Measurements from ENCODE around the gene DCLRE1B.

The DCLRE1B gene

DNA sequence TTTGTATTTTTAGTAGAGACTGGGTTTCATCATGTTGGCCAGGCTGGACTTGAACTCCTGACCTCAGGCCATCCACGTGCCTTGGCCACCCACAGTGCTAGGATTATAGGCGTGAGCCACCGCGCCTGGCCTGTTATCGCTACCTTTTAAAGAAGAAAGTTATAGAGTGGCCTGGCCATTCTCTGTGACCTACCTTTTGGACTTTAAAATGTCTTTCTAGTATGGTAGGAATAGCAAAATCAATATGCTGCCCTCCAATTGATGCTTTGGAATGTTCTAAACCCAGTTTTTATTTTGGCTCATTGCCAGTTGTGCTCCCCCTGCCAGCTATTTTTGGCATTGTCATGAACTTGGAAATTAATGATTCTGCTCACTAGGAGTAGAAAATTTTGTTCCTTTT, 43.9 kb downstream of the DCLRE1B start:
- TF ChIP-seq ZNF558 (tag by site-specific recombination; IDR thresholded peaks at IDR 0.05) (no peak), ZNF660 (tag by site-specific recombination; IDR thresholded peaks at IDR 0.05) (peak; percentile 50; the same call in 1 of the 2 replicates), ZNF621 (tag by site-specific recombination; IDR thresholded peaks at IDR 0.05) (no peak), GLIS1 (tag by site-specific recombination; IDR thresholded peaks at IDR 0.05) (no peak), ZNF223 (tag by site-specific recombination; IDR thresholded peaks at IDR 0.05) (no peak), ZNF202 (tag by site-specific recombination; IDR thresholded peaks at IDR 0.05; ENCODE audit: borderline replicate concordance) (no peak), KLF10 (tag by site-specific recombination; IDR thresholded peaks at IDR 0.05) (0 out of 2 replicates have a peak, but pooled peaks have one; percentile 32), ZNF776 (tag by site-specific recombination; IDR thresholded peaks at IDR 0.05; ENCODE audit: borderline replicate concordance) (no peak), GLI2 (tag by site-specific recombination; IDR thresholded peaks at IDR 0.05; ENCODE audit: borderline replicate concordance, low read depth) (no peak), ZNF549 (tag by site-specific recombination; IDR thresholded peaks at IDR 0.05) (0 out of 2 replicates have a peak, but pooled peaks have one; percentile 19)
- TF ChIP-seq, protein P1, sequence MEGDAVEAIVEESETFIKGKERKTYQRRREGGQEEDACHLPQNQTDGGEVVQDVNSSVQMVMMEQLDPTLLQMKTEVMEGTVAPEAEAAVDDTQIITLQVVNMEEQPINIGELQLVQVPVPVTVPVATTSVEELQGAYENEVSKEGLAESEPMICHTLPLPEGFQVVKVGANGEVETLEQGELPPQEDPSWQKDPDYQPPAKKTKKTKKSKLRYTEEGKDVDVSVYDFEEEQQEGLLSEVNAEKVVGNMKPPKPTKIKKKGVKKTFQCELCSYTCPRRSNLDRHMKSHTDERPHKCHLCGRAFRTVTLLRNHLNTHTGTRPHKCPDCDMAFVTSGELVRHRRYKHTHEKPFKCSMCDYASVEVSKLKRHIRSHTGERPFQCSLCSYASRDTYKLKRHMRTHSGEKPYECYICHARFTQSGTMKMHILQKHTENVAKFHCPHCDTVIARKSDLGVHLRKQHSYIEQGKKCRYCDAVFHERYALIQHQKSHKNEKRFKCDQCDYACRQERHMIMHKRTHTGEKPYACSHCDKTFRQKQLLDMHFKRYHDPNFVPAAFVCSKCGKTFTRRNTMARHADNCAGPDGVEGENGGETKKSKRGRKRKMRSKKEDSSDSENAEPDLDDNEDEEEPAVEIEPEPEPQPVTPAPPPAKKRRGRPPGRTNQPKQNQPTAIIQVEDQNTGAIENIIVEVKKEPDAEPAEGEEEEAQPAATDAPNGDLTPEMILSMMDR (tag by site-specific recombination; IDR thresholded peaks at IDR 0.05), result 0 out of 2 replicates have a peak, but pooled peaks have one; percentile 8
- TF ChIP-seq, protein P2, sequence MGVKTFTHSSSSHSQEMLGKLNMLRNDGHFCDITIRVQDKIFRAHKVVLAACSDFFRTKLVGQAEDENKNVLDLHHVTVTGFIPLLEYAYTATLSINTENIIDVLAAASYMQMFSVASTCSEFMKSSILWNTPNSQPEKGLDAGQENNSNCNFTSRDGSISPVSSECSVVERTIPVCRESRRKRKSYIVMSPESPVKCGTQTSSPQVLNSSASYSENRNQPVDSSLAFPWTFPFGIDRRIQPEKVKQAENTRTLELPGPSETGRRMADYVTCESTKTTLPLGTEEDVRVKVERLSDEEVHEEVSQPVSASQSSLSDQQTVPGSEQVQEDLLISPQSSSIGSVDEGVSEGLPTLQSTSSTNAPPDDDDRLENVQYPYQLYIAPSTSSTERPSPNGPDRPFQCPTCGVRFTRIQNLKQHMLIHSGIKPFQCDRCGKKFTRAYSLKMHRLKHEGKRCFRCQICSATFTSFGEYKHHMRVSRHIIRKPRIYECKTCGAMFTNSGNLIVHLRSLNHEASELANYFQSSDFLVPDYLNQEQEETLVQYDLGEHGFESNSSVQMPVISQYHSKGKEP (tag by site-specific recombination; IDR thresholded peaks at IDR 0.05), result 0 out of 2 replicates have a peak, but pooled peaks have one; percentile 42
- TF ChIP-seq, protein P3, sequence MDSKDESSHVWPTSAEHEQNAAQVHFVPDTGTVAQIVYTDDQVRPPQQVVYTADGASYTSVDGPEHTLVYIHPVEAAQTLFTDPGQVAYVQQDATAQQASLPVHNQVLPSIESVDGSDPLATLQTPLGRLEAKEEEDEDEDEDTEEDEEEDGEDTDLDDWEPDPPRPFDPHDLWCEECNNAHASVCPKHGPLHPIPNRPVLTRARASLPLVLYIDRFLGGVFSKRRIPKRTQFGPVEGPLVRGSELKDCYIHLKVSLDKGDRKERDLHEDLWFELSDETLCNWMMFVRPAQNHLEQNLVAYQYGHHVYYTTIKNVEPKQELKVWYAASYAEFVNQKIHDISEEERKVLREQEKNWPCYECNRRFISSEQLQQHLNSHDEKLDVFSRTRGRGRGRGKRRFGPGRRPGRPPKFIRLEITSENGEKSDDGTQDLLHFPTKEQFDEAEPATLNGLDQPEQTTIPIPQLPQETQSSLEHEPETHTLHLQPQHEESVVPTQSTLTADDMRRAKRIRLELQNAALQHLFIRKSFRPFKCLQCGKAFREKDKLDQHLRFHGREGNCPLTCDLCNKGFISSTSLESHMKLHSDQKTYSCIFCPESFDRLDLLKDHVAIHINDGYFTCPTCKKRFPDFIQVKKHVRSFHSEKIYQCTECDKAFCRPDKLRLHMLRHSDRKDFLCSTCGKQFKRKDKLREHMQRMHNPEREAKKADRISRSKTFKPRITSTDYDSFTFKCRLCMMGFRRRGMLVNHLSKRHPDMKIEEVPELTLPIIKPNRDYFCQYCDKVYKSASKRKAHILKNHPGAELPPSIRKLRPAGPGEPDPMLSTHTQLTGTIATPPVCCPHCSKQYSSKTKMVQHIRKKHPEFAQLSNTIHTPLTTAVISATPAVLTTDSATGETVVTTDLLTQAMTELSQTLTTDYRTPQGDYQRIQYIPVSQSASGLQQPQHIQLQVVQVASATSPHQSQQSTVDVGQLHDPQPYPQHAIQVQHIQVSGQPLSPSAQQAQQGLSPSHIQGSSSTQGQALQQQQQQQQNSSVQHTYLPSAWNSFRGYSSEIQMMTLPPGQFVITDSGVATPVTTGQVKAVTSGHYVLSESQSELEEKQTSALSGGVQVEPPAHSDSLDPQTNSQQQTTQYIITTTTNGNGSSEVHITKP (tag by site-specific recombination; IDR thresholded peaks at IDR 0.05), result peak; percentile 22; the same call in 1 of the 2 replicates
- TF ChIP-seq, protein P4, sequence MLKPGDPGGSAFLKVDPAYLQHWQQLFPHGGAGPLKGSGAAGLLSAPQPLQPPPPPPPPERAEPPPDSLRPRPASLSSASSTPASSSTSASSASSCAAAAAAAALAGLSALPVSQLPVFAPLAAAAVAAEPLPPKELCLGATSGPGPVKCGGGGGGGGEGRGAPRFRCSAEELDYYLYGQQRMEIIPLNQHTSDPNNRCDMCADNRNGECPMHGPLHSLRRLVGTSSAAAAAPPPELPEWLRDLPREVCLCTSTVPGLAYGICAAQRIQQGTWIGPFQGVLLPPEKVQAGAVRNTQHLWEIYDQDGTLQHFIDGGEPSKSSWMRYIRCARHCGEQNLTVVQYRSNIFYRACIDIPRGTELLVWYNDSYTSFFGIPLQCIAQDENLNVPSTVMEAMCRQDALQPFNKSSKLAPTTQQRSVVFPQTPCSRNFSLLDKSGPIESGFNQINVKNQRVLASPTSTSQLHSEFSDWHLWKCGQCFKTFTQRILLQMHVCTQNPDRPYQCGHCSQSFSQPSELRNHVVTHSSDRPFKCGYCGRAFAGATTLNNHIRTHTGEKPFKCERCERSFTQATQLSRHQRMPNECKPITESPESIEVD (tag by site-specific recombination; IDR thresholded peaks at IDR 0.05), result peak; percentile 46; the same call in 1 of the 2 replicates
- ChIA-PET CTCF (interaction anchor here (0.7 to 1.4 kb wide), 7 partner anchors 10 to 877 kb away, joined by 3 to 5 read pairs (median 3); partner anchors contain the start of gene OLFML3), POLR2A (interaction anchor here (0.7 kb wide), 1 partner anchor 18 kb away, joined by 3 read pairs; no protein-coding TSS in a partner anchor)
- Histone ChIP-seq H3K27ac (ENCODE audit: extremely low read depth, low read depth, low read length) (no peak overlapping the region), H3K4me3 (ENCODE audit: low read depth, low read length) (no peak overlapping the region), H3K9me3 (ENCODE audit: control insufficient read depth, insufficient read depth, low read depth, low read length) (no peaks in the 10 kb centered on the region), H3K4me1 (ENCODE audit: control insufficient read depth, insufficient read depth, low read length) (peaks cover 19% of the 10 kb centered on the region; the same call in 1 of the 2 replicates), H3K36me3 (ENCODE audit: control insufficient read depth in 2 of 2, insufficient read depth in 1 of 2, low read length in 2 of 2) (peaks cover 1 to 7% of the 10 kb centered on the region in 2 experiments; a peak in 2 of 3 replicates)

DNA sequence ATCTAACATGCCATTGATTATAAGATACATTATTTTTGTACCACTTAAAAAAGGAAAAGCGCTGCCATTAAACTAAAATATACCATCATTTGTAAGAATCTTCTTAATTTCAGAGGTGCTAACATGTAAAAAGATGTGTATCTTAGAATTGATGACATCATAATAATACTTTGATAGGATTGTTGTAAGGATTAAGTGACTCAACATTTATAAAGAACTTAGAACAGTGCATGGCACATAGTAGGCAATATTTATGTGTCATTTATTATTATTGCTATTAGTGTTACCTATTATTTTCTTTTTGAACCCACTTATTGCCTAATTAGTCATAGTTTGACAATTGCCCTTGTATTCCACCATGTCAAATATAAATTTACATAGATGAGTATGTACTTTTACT, 45.8 kb downstream of the DCLRE1B start:
- H3K4me3 ChIP-seq (ENCODE audit: low read depth, low read length), result no peak overlapping the region
- H3K36me3 ChIP-seq (ENCODE audit: control insufficient read depth in 2 of 2, insufficient read depth in 1 of 2, low read length in 2 of 2), result peaks cover 12 to 19% of the 10 kb centered on the region in 2 experiments
- no peaks in the 10 kb centered on the region for H3K9me3 ChIP-seq (ENCODE audit: control insufficient read depth, insufficient read depth, low read depth, low read length)
- CTCF ChIA-PET, result interaction anchor here (1.3 kb wide), 1 partner anchor 332 kb away, joined by 3 read pairs; no protein-coding TSS in a partner anchor
- POLR2A ChIA-PET, result no interaction called here
- H3K4me1 ChIP-seq (ENCODE audit: control insufficient read depth, insufficient read depth, low read length), result peaks cover 19% of the 10 kb centered on the region; the same call in 1 of the 2 replicates
- H3K27ac ChIP-seq (ENCODE audit: extremely low read depth, low read depth, low read length), result no peak overlapping the region
- TF ChIP-seq, protein P5, sequence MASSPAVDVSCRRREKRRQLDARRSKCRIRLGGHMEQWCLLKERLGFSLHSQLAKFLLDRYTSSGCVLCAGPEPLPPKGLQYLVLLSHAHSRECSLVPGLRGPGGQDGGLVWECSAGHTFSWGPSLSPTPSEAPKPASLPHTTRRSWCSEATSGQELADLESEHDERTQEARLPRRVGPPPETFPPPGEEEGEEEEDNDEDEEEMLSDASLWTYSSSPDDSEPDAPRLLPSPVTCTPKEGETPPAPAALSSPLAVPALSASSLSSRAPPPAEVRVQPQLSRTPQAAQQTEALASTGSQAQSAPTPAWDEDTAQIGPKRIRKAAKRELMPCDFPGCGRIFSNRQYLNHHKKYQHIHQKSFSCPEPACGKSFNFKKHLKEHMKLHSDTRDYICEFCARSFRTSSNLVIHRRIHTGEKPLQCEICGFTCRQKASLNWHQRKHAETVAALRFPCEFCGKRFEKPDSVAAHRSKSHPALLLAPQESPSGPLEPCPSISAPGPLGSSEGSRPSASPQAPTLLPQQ (tag by site-specific recombination; IDR thresholded peaks at IDR 0.05), result no peak
- TF ChIP-seq, protein P6, sequence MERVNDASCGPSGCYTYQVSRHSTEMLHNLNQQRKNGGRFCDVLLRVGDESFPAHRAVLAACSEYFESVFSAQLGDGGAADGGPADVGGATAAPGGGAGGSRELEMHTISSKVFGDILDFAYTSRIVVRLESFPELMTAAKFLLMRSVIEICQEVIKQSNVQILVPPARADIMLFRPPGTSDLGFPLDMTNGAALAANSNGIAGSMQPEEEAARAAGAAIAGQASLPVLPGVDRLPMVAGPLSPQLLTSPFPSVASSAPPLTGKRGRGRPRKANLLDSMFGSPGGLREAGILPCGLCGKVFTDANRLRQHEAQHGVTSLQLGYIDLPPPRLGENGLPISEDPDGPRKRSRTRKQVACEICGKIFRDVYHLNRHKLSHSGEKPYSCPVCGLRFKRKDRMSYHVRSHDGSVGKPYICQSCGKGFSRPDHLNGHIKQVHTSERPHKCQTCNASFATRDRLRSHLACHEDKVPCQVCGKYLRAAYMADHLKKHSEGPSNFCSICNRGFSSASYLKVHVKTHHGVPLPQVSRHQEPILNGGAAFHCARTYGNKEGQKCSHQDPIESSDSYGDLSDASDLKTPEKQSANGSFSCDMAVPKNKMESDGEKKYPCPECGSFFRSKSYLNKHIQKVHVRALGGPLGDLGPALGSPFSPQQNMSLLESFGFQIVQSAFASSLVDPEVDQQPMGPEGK (tag by site-specific recombination; IDR thresholded peaks at IDR 0.05), result no peak
- TF ChIP-seq ZNF629 (tag by site-specific recombination; IDR thresholded peaks at IDR 0.05) (peak; percentile 51), ZNF664 (tag by site-specific recombination; IDR thresholded peaks at IDR 0.05) (no peak), ZNF157 (tag by site-specific recombination; IDR thresholded peaks at IDR 0.05) (no peak), ZNF621 (tag by site-specific recombination; IDR thresholded peaks at IDR 0.05) (no peak), ZNF140 (tag by site-specific recombination; IDR thresholded peaks at IDR 0.05) (no peak)

Data from HEK293 (cell line).